ENCODE data around the gene STK11IP. TPM values are rescaled to one million over a fixed set of nuclear protein-coding genes. Genes with fewer than 3 reads are reported as not detected.
A peak's percentile ranks its signal among the peaks of the same experiment; 100 is the strongest.

Gene STK11IP, protein sequence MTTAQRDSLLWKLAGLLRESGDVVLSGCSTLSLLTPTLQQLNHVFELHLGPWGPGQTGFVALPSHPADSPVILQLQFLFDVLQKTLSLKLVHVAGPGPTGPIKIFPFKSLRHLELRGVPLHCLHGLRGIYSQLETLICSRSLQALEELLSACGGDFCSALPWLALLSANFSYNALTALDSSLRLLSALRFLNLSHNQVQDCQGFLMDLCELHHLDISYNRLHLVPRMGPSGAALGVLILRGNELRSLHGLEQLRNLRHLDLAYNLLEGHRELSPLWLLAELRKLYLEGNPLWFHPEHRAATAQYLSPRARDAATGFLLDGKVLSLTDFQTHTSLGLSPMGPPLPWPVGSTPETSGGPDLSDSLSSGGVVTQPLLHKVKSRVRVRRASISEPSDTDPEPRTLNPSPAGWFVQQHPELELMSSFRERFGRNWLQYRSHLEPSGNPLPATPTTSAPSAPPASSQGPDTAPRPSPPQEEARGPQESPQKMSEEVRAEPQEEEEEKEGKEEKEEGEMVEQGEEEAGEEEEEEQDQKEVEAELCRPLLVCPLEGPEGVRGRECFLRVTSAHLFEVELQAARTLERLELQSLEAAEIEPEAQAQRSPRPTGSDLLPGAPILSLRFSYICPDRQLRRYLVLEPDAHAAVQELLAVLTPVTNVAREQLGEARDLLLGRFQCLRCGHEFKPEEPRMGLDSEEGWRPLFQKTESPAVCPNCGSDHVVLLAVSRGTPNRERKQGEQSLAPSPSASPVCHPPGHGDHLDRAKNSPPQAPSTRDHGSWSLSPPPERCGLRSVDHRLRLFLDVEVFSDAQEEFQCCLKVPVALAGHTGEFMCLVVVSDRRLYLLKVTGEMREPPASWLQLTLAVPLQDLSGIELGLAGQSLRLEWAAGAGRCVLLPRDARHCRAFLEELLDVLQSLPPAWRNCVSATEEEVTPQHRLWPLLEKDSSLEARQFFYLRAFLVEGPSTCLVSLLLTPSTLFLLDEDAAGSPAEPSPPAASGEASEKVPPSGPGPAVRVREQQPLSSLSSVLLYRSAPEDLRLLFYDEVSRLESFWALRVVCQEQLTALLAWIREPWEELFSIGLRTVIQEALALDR
- 10 to 100 TPM; 18.5 to 29.9 TPM for total RNA-seq
- 10 to 100 TPM in 1 of 2 donors, 1 to 10 TPM in 1; 6.1 to 58.2 TPM for polyA plus RNA-seq
- long read RNA-seq, donor 1, partial matches to known transcripts = 7 of 18 reads
- long read RNA-seq, donor 1, other reads (novel, unspliced or antisense) = 6 of 18 reads
- long read RNA-seq, donor 2, partial matches to known transcripts = 5 of 11 reads
- long read RNA-seq, donor 2, other reads (novel, unspliced or antisense) = 6 of 11 reads

GRCh38 chr2:219597552-219598307, at the start of gene STK11IP:
TSS of gene STK11IP (plus strand) at chr2:219597857. CDS start at chr2:219598120, 263 bp downstream.
- peak; percentile 98 for DNase-seq
- intact Hi-C loops (cut with DNase I) = loop anchor here (1.0 to 5.0 kb wide), 4 partner anchors 26 to 92 kb away; partner anchors contain the start of genes CHPF (in 1 of the 2), OBSL1 (in 1 of the 2) and TMEM198 (in 1 of the 2)
- H3K9me3 ChIP-seq (ENCODE audit: control insufficient read depth, low read length) = no peaks in the 10 kb centered on the region
- peak; percentile 97 for ATAC-seq (ENCODE audit: low FRiP score)
- peak within 1 kb of the TSS; percentile 59 to 72 for H3K4me3 ChIP-seq (ENCODE audit: low read length in 2 of 2)
- no peaks in the 10 kb centered on the region for H3K27me3 ChIP-seq (ENCODE audit: control insufficient read depth in 1 of 2, insufficient read depth in 2 of 2, low read length in 1 of 2)
- peaks cover 2 to 3% of the 10 kb centered on the region in 2 donors for H3K36me3 ChIP-seq (ENCODE audit: control insufficient read depth in 1 of 2, insufficient read depth in 2 of 2, low read length in 1 of 2)
- H3K4me1 ChIP-seq (ENCODE audit: control insufficient read depth in 1 of 2, insufficient read depth in 2 of 2, low read length in 2 of 2) = peaks cover 0 to 3% of the 10 kb centered on the region in 2 donors
- H3K27ac ChIP-seq (ENCODE audit: low read depth in 1 of 2, low read length in 2 of 2) = peak within 1 kb of the TSS; percentile 73 to 80
- WGBS, 2 donors = 0% methylated on average over 56 to 57 of the region's 57 CpGs

DNA sequence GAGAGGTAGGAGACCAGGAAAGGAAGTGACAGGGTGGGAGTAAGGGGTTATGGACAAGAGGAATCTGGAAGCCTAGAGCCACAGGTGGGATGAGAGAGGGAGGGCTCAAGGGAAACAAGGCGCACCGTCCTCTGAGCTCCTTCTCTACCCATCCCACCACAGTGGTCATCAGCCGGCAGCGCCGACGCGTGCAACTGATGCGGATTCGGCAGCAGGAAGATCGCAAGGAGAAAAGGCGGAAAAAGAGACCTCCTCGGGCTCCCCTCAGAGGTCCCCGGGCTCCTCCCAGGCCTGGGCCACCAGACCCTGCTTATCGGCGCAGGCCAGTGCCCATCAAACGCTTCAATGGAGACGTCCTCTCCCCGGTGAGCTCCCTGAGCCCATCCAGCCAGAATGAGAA, 48.7 kb upstream of the STK11IP start:
- intact Hi-C loops (cut with DNase I) = no loop called here
- 94 to 97% methylated on average over 18 of the region's 18 CpGs for WGBS, 2 donors
- Histone ChIP-seq H3K4me3 (ENCODE audit: low read length in 2 of 2) (no peak overlapping the region), H3K9me3 (ENCODE audit: control insufficient read depth, low read length) (no peaks in the 10 kb centered on the region), H3K36me3 (ENCODE audit: control insufficient read depth in 1 of 2, insufficient read depth in 2 of 2, low read length in 1 of 2) (no peaks in the 10 kb centered on the region), H3K27me3 (ENCODE audit: control insufficient read depth in 1 of 2, insufficient read depth in 2 of 2, low read length in 1 of 2) (no peaks in the 10 kb centered on the region), H3K27ac (ENCODE audit: low read depth in 1 of 2, low read length in 2 of 2) (no peak overlapping the region), H3K4me1 (ENCODE audit: control insufficient read depth in 1 of 2, insufficient read depth in 2 of 2, low read length in 2 of 2) (no peaks in the 10 kb centered on the region)
- peak in 1 of 2 donors; percentile 67 for DNase-seq
- ATAC-seq (ENCODE audit: low FRiP score) = no peak

DNA sequence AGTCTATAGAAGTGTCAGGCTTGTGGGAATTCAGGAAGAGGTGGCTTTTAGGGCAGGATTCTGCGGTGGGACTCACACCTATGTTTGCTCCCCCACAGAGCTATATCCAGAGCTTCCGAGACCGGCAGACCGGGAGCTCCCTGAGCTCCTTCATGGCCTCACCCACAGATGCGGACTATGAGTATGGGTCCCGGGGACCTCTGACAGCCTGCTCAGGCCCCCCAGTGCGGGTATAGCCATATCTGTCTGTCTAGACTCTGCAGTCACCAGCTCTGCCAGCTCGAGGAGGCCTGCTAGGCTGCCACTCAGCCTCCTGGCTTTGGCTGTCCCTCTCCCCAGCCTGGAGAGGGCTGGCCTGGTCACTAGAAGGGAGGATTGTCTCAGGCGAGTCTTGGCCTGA, 48.0 kb upstream of the STK11IP start:
- DNase-seq (peak in 1 of 2 donors; percentile 62), ATAC-seq (ENCODE audit: low FRiP score) (no peak)
- Histone ChIP-seq H3K4me1 (ENCODE audit: control insufficient read depth in 1 of 2, insufficient read depth in 2 of 2, low read length in 2 of 2) (no peaks in the 10 kb centered on the region), H3K9me3 (ENCODE audit: control insufficient read depth, low read length) (no peaks in the 10 kb centered on the region), H3K27me3 (ENCODE audit: control insufficient read depth in 1 of 2, insufficient read depth in 2 of 2, low read length in 1 of 2) (no peaks in the 10 kb centered on the region), H3K27ac (ENCODE audit: low read depth in 1 of 2, low read length in 2 of 2) (no peak overlapping the region), H3K36me3 (ENCODE audit: control insufficient read depth in 1 of 2, insufficient read depth in 2 of 2, low read length in 1 of 2) (no peaks in the 10 kb centered on the region), H3K4me3 (ENCODE audit: low read length in 2 of 2) (no peak overlapping the region)
- intact Hi-C loops (cut with DNase I) = loop anchor here in 1 of 2 donors (5.0 kb wide), 1 partner anchor 48 kb away; the partner anchor contains the start of gene STK11IP
- WGBS, 2 donors = 89 to 92% methylated on average over 9 of the region's 9 CpGs

GRCh38 chr2:219551441-219552381, 45.9 kb upstream of the STK11IP start:
- Histone ChIP-seq H3K27me3 (ENCODE audit: control insufficient read depth in 1 of 2, insufficient read depth in 2 of 2, low read length in 1 of 2) (no peaks in the 10 kb centered on the region), H3K9me3 (ENCODE audit: control insufficient read depth, low read length) (no peaks in the 10 kb centered on the region), H3K27ac (ENCODE audit: low read depth in 1 of 2, low read length in 2 of 2) (no peak overlapping the region), H3K4me3 (ENCODE audit: low read length in 2 of 2) (peak overlapping the region; percentile 35 to 37), H3K36me3 (ENCODE audit: control insufficient read depth in 1 of 2, insufficient read depth in 2 of 2, low read length in 1 of 2) (no peaks in the 10 kb centered on the region), H3K4me1 (ENCODE audit: control insufficient read depth in 1 of 2, insufficient read depth in 2 of 2, low read length in 2 of 2) (no peaks in the 10 kb centered on the region)
- no peak for ATAC-seq (ENCODE audit: low FRiP score)
- 7 to 13% methylated on average over 51 to 54 of the region's 54 CpGs for WGBS, 2 donors
- peak in 1 of 2 donors; percentile 85 for DNase-seq
- intact Hi-C loops (cut with DNase I) = loop anchor here in 1 of 2 donors (5.0 kb wide), 1 partner anchor 46 kb away; the partner anchor contains the start of gene STK11IP

DNA sequence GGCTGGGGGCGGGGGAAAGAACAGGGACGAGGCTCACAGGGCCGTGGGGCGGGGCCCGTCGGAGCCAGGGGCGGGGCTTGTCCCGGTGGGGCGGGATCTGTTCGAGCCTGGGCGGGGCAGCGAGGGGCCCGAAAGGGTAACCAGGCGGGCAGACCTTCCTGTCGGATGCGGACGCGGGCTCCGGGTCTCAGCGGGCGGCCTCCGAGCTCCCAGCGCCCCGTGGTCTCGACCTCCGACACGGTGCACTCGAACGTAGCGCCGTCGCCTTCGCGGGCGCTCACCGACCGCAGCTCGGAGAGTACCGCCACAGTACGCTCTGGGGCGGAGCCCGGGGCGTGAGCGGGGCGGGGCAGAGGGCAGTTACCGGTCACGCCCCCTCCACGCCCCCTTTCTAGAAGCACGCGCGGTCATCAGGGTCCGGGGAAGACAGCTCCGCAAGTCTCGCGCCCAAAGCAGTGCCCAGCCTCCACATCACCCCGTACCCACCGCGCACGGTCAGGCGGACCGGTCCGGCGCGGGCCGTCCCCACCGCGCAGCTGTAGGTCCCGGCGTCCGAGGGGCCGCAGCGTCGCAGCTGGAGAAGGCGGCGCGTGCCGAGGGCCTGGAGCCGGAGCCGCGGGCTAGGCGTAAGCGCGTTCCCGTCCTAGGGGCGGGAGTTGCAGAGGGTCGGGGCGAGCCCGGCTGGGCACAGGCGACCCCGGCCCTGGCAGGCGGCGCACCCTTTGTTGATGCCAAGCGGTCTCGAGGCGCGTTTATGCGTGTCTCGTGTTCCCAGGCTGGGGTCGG, 45.1 kb upstream of the STK11IP start:
- DNase-seq (peak; percentile 90 to 97), ATAC-seq (ENCODE audit: low FRiP score) (peak; percentile 91)
- H3K36me3 ChIP-seq (ENCODE audit: control insufficient read depth in 1 of 2, insufficient read depth in 2 of 2, low read length in 1 of 2) = no peaks in the 10 kb centered on the region
- H3K27me3 ChIP-seq (ENCODE audit: control insufficient read depth in 1 of 2, insufficient read depth in 2 of 2, low read length in 1 of 2) = no peaks in the 10 kb centered on the region
- no peak overlapping the region for H3K27ac ChIP-seq (ENCODE audit: low read depth in 1 of 2, low read length in 2 of 2)
- 0% methylated on average over 63 to 99 of the region's 99 CpGs for WGBS, 2 donors
- H3K4me3 ChIP-seq (ENCODE audit: low read length in 2 of 2) = peak overlapping the region; percentile 35 to 37
- H3K9me3 ChIP-seq (ENCODE audit: control insufficient read depth, low read length) = no peaks in the 10 kb centered on the region
- no peaks in the 10 kb centered on the region for H3K4me1 ChIP-seq (ENCODE audit: control insufficient read depth in 1 of 2, insufficient read depth in 2 of 2, low read length in 2 of 2)
- intact Hi-C loops (cut with DNase I) = loop anchor here in 1 of 2 donors (5.0 kb wide), 1 partner anchor 45 kb away; the partner anchor contains the start of gene STK11IP

DNA sequence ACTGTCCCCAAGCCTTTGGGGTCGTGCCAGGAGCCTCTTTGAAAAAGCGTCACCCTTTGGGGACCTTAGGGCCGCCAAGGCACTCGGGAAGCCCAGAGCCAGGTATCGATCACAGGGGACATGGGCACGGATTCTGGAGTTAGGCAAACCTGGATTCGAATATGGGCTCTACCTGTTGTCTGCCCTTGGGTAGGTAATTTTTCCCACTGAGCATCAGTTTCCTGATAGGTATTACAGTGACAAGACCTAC, 44.6 kb upstream of the STK11IP start:
- no peaks in the 10 kb centered on the region for H3K4me1 ChIP-seq (ENCODE audit: control insufficient read depth in 1 of 2, insufficient read depth in 2 of 2, low read length in 2 of 2)
- intact Hi-C loops (cut with DNase I) = loop anchor here in 1 of 2 donors (5.0 kb wide), 1 partner anchor 44 kb away; the partner anchor contains the start of gene STK11IP
- no peak overlapping the region for H3K4me3 ChIP-seq (ENCODE audit: low read length in 2 of 2)
- no peaks in the 10 kb centered on the region for H3K36me3 ChIP-seq (ENCODE audit: control insufficient read depth in 1 of 2, insufficient read depth in 2 of 2, low read length in 1 of 2)
- no peaks in the 10 kb centered on the region for H3K9me3 ChIP-seq (ENCODE audit: control insufficient read depth, low read length)
- no peaks in the 10 kb centered on the region for H3K27me3 ChIP-seq (ENCODE audit: control insufficient read depth in 1 of 2, insufficient read depth in 2 of 2, low read length in 1 of 2)
- no peak for DNase-seq
- no peak overlapping the region for H3K27ac ChIP-seq (ENCODE audit: low read depth in 1 of 2, low read length in 2 of 2)
- 22% methylated on average over 7 of the region's 7 CpGs for WGBS, 2 donors
- no peak for ATAC-seq (ENCODE audit: low FRiP score)
